Right kidney (tissue), 9 donors: ENCODE data around the gene SEMA4C.
A peak's percentile ranks its signal among the peaks of the same experiment; 100 is the strongest.

Experiments used
- DNase-seq: peaks from one replicate; pipeline ENCODE4 v3.0.0-alpha.2; 2016
- long read RNA-seq, 8 donors: transcript quantifications; one replicate each; lab custom pipeline, GENCODE V29; 2026

Gene SEMA4C, protein sequence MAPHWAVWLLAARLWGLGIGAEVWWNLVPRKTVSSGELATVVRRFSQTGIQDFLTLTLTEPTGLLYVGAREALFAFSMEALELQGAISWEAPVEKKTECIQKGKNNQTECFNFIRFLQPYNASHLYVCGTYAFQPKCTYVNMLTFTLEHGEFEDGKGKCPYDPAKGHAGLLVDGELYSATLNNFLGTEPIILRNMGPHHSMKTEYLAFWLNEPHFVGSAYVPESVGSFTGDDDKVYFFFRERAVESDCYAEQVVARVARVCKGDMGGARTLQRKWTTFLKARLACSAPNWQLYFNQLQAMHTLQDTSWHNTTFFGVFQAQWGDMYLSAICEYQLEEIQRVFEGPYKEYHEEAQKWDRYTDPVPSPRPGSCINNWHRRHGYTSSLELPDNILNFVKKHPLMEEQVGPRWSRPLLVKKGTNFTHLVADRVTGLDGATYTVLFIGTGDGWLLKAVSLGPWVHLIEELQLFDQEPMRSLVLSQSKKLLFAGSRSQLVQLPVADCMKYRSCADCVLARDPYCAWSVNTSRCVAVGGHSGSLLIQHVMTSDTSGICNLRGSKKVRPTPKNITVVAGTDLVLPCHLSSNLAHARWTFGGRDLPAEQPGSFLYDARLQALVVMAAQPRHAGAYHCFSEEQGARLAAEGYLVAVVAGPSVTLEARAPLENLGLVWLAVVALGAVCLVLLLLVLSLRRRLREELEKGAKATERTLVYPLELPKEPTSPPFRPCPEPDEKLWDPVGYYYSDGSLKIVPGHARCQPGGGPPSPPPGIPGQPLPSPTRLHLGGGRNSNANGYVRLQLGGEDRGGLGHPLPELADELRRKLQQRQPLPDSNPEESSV
- long read RNA-seq, donor 1, partial matches to known transcripts, result 0 of 1 reads
- long read RNA-seq, donor 1, other reads (novel, unspliced or antisense), result 0 of 1 reads
- long read RNA-seq, donor 2, partial matches to known transcripts, result 0 of 1 reads
- long read RNA-seq, donor 2, other reads (novel, unspliced or antisense), result 0 of 1 reads
- long read RNA-seq, donor 3, partial matches to known transcripts, result 0 of 2 reads
- long read RNA-seq, donor 3, other reads (novel, unspliced or antisense), result 0 of 2 reads
- long read RNA-seq, donor 4, result 0 reads
- long read RNA-seq, donor 5, partial matches to known transcripts, result 0 of 2 reads
- long read RNA-seq, donor 5, other reads (novel, unspliced or antisense), result 0 of 2 reads
- long read RNA-seq, donor 6, partial matches to known transcripts, result 0 of 1 reads
- long read RNA-seq, donor 6, other reads (novel, unspliced or antisense), result 0 of 1 reads
- long read RNA-seq, donor 7, partial matches to known transcripts, result 43 of 46 reads
- long read RNA-seq, donor 7, other reads (novel, unspliced or antisense), result 0 of 46 reads
- long read RNA-seq, donor 8, partial matches to known transcripts, result 0 of 3 reads
- long read RNA-seq, donor 8, other reads (novel, unspliced or antisense), result 0 of 3 reads

DNA sequence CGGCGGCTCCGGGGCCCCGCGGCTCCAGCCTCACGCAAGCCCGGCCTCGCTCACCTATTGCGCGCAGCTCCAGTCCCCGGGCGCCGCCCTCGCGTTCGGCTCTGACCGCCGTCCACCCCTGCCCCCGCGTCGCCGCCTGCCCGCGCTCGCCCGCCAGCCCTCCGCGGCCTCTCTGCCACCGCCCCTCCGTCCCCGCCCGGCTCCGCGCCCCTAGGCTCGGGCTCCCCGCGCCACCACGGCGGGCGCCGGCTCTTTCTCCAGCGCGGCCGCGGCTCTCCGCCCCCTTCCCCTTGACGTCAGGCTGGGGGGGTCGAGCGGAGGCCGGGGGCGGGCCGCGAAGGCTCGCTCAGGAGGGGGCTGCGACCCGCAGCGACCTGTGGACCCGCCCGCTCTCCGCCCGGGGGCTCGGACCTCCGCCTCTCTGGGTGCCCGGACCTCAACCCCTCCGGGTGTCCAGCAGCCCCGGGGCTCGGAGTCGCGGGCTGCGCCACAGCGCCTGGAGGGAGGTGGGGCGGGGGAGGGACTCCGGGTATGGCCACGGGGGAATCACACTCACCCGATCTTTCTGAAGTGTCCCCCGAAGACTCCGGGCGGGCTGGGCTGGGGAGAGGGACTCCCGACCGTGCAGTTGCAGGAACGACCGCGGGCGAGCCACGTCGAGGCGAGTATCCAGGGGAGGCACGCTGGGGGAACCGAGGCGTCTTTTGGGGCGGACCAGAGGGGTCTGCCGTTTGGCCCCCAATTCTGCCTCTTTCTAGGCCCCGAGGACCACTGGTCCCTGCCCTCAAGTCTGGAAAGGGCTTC is at the start of gene SEMA4C:
TSS of gene SEMA4C (minus strand) at position 259 of the 804 bp plus-strand sequence. CDS start 2,194 bp downstream, outside the sequence.
- peak; percentile 79 for DNase-seq

GRCh38 chr2:96918754-96919550 is 49.1 kb upstream of the SEMA4C start:
- DNase-seq, result no peak

GRCh38 chr2:96918092-96918753 is 48.3 kb upstream of the SEMA4C start:
- DNase-seq, result no peak

DNA sequence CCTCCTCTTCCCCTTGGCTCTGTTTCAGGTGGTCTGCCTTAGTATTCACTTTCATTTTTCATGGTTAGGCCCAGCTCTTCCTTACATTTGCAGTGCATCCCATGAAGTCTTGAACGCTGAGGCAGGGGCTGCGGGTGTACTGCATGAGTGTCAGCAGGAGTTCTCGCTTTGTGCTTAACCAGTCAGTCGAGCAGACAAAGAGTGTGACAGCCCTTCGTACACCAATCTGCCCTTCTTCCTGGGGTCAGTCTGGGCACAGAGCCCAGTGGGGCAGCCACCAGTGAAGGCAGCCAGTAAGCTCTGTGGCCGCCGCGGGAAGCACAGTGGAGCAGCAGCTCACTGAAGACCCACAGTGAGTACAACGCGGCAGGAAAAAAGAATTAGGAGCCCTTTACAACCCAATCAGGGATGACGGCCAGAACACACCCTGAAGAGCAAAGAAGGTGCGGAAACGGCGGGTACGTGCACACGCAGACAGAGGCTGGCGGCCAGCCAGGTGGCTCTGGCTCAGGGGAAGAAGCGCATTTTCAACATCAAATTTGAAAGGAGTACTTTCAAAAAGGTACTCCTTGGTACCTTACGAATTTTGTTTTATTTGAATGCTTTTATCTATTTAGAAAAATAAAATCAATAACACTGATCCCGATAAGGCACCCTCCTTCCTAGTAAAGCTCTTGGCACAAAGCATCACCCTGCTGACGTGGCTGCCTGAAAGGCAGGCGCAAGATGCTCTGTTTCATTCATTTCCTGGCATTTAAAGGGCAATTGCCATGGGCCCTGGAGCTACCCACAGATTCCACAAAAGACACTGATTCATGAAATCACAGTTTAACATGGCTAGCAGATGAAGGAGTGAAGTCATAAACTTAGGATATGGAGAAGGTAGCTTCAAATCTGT is 47.0 kb upstream of the SEMA4C start:
- DNase-seq, result no peak

DNA sequence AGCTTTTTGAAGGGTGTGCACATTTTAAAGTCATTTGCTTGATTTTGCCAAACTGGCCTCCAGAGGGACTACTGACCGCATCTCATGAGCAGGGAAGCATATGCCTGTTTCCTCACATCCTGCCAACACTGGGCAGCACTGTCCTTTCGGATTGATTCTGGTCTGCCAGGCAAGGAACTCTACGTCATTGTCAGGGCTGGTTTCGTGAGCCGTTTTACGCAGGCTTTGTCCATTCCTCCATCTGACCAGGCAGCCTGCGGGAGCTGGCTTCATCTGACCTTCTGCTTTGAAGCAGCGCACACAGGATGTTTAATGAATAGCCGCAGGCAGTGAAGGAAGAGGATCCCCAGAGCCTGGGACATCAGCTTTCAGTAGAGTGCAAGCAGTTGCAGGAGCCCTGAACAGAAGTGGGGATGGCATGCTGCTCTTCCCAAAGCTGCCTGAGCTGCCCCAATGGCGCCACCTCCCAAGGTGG is 46.3 kb upstream of the SEMA4C start:
- DNase-seq, result no peak

- no peak for DNase-seq
Observed at GRCh38 chr2:96914332-96914731, 44.5 kb upstream of the SEMA4C start.

DNA sequence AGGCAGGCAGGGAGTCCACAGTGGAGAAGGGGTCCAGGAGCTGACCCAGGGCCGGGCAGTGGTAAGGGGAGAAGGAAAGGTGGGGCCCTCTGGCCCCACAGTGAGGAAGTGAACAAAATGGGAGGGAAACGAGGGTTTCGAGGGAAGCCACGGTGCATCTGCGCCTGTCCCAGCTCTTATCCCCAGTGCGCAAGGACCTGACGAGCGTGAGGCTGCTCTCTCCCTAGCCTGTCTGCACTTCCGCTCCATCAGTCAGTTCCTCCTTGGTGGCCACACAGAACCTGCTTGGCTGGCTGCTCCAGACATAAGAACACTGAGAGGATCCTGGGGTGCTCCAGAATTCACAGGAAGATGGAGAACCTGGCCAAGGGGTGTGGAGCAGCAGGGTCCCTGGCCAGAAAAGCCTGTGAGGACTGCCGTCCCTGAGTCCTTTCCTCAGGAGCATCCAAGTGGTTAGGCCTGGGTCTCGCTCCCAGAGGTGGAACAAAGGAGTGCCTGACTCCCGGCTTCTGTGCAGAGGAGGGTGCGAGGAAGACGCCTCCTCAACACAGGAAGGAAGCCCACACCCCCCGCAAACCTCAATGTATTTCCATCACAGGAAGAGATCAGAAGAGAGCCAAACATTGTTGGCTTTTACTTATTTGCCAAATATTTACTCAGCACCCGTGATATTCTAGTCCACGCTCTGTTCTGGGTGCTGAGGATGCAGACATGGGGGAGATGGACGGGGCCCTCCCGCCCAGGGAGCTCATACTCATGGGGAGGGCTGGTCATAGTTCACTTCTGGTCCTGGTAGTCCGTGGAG is 43.7 kb upstream of the SEMA4C start:
- no peak for DNase-seq

DNA sequence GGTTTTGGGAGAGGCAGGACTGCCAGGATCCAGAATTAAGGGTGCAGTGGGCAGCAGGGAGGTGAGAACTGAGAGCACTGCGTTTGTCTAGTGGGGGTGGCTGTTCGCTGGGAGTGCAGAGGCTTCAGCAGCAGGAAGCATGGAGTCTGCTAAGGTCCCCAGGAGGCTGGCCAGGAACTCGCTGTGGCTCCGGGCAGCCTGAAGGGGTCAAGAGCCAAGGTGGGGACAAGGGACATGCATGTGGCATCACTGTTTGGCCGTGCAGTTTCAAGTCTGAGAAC is 43.2 kb upstream of the SEMA4C start:
- no peak for DNase-seq

- peak; percentile 62 for DNase-seq
Observed at GRCh38 chr2:96912346-96913116, 42.7 kb upstream of the SEMA4C start.

- no peak for DNase-seq
Observed at GRCh38 chr2:96909611-96910021, 39.7 kb upstream of the SEMA4C start.

DNA sequence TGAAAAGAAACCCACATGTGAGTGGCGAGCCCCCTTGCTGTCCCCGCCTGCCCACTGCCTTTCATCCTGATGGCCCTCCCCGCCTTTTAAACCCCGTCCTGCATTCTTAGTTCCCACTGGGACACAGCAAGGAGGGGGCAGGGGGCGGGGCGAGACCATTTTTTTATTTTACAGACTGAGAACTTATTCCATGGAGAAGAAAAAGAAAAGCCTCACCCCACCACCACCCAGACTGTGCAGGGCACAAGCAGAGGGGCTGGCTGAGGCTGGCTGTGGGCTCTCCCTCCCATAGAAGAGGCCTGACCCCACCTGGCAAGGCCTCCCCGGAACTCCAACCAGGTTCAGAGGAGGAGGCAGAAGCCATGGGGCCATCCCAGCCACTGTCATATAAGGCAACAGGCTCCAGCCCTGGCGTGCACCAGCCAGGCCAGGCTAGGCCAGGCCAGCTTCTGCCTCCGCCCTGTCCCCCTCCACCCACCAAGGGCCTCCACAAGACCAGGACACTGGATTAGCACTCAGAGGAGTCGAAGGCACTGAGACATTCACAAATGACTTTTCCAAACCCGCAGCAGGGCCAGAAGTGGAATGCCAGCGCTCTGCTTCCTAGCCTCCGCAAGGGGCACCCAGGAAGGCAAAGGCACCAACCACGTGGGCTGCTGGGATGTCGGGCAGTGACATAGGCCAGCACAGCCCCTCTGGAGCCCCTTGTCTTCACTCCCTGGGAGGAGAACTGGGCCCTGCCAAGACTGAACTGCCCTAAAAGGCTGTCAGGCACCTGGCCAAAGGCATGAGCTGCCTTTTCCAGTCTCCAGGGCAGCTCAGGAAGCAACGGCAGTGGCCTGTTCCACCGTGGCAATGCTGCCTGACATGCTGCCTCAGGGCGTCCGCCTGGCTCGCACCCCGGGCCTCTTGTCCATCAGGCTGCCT is 37.5 kb upstream of the SEMA4C start:
- peak; percentile 66 for DNase-seq

- no peak for DNase-seq
Observed at GRCh38 chr2:96906729-96907114, 36.8 kb upstream of the SEMA4C start.

- DNase-seq, result no peak
Observed at GRCh38 chr2:96903815-96904214, 33.9 kb upstream of the SEMA4C start.

DNA sequence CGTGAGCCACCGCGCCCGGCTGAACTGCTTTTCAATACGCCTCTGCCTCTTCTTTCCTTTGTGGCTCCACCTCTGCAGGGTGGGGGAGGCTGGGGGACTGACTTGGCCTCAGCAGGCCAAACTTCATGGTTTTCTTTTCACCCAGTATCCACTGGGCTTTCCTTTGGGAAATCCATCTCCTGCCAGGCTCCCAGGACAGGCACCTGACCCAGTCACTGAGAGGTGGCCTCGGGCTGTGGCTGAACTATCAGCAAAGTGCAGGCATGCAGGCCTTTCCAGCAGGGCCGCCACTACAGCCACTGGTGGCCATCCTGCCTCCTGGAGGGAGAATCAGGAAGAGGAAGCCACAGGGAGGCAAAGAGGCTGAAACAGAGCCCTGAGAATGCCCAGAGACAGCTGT is 33.4 kb upstream of the SEMA4C start:
- no peak for DNase-seq

- no peak for DNase-seq
Observed at GRCh38 chr2:96900237-96900636, 30.4 kb upstream of the SEMA4C start.

DNA sequence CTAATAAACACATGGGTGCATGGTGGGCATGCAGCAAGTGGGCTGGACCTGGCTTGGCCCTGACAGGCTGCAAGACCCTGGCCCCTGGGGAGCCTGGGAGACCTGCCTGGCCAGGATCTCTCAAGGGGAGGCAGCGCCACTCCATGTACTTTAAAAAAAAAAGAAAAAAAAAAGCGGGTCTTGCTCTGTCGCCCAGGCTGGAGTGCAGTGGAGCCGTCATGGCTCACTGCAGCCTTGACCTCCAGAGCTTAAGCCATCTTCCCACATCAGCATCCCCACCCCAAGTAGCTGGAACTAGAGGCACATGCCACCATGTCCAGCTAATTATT is 29.5 kb upstream of the SEMA4C start:
- DNase-seq, result no peak
